T-helper 2 cell (primary cell): Measurements from ENCODE around the gene JMJD4.

ENCODE experiments used
- DNase-seq, 5 experiments: peaks; one replicate each; pipeline versions ENCODE4 v3.0.0 to v3.0.0-alpha.2; 2012 to 2022

JMJD4 gene

DNA sequence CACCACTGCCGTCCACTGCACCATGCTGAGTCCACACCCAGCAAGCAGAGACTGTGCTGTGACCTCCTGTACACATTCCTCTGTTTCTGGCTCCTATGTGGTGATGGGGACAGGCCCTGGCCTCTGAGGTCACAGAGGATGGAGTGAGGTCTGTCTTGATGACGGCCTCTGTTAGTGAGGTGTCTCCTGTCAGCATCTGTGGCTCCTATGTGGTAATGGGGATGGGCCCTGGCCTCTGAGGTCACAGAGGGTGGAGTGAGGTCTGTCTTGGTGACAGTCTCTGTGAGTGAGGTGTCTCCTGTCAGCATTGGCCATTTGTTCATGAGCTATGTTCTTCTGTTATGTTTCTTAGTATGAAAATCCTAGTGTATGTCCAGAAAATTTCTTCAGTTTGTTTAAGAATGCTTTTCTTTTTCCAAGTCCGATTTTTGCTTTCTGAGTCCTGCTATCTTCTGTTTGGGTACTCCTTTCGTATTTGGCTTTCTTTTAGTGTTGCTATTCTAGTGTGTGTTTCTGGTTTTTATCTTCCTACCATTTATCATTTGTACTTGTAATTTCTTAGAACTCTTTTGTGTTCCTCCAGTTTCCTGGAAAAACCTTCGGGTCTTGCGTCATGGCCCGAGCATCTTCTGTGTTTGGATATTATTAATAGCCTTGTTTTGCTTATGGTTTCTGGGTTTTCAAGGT lies 13.5 kb upstream of the JMJD4 start:
- DNase-seq = peak in 1 of 5 experiments; percentile 90

DNA sequence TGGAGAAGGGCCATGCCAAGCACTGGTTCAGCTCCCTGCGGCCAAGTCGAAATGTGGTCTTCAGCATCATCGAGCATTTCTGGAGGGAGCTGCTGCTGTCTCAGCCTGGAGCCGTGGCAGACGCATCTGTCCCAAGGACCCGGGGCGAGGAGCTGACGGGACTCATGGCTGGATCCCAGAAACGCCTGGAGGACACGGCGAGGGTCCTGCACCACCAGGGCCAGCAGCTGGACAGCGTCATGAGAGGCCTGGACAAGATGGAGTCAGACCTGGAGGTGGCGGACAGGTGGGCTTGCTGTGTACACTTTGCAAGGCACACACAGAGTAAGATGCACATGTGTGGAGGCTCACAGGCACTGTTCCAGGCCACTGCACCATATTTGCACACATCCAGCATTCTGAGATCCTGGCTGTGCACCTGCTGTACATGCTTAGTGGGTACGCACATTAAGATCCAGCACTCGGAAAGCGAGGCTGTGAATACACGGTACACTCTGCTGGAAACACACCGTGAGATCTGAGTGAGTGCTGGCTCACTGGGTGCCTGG lies 12.9 kb upstream of the JMJD4 start:
- DNase-seq = no peak

DNA sequence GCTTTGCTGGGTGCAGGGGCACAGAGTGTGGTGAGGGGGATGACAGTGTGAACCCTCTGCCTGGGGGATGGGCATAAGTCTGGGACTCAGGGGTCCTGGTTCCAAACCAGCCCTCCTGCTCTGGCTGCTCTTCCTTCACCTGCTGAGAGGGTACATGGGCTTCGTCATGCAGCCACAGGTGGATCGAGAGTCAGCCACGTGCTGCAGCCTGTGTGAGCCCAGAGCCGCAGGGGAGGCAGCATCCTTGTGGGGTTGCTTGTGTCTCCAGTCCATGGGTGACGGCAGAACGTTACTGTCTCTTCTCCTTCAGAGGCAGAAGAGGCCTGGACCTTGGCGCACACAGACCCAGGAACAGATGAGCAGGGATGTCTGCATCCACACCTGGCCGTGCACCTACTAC lies 12.3 kb upstream of the JMJD4 start:
- no peak for DNase-seq

DNA sequence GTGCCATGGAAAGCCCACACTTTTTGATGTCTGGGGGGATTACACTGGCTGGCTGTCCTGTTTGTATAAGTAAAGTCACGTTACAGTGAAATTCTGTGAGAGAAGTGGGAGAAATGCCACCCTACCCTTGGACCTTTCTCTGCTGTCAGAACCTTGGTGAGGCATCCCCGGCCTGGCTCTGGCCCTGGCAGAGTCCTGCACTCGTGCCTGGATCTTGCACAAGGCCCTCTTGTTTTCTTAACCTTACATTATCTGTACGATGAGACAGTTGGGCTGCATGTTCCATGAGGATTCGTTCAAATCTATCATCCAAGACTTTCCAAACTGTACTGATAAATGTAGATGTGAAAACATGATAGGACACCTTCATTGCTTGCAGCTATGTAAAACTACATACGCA lies 11.6 kb upstream of the JMJD4 start:
- DNase-seq = no peak

DNA sequence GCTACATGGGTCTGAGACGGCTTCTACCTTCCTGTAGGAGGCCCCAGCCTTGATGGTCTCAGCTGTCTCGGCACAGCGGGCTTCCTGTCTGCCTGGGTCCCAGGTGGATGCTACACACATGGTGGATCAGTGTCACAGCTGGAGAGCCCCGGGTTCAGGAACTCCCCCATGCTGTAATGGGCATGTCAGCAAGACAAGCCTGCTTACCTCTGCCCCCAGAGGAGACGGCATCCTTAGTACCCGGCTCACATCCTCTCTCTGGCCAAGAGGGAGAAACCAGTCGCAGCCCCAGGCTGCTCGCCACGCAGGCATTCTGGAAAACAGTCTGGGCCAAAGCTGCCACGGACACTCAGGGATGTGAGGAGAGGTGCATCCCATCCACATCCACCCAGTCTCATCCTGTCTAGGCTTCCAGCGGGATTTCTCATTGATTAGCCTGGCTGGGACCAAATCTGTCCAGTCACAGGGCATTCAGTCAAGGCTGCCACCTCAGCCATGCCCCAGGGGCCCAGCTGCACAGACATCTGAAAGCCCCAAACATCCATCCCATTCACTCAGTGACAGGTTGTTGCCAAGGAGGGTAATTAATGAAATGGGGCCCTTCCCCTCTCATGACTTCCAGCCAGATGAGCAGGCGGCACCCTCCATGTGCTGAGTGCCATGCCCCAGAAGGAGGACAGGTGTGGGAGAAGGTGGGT lies 10.6 kb upstream of the JMJD4 start:
- DNase-seq = no peak

DNA sequence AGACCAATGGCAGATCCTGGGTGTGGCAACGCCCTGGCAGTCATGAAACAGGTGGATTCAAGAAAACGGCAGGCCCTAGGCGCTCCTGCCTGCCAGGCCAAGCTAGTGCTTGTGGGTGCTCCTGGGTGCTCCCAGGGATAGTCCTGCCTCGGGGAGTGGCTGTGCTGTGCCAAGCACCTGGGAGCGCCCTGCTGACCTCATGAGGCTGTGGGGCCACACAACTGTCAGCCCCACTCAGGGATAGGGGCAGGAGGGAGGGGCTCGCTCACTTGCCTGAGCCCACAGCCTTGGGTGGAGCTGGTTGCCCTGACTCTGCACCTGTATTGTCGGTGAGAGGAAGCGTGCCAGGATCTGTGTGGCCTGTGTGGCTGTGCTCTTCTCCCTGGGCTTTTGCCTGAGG lies 9.6 kb upstream of the JMJD4 start:
- no peak for DNase-seq

DNA sequence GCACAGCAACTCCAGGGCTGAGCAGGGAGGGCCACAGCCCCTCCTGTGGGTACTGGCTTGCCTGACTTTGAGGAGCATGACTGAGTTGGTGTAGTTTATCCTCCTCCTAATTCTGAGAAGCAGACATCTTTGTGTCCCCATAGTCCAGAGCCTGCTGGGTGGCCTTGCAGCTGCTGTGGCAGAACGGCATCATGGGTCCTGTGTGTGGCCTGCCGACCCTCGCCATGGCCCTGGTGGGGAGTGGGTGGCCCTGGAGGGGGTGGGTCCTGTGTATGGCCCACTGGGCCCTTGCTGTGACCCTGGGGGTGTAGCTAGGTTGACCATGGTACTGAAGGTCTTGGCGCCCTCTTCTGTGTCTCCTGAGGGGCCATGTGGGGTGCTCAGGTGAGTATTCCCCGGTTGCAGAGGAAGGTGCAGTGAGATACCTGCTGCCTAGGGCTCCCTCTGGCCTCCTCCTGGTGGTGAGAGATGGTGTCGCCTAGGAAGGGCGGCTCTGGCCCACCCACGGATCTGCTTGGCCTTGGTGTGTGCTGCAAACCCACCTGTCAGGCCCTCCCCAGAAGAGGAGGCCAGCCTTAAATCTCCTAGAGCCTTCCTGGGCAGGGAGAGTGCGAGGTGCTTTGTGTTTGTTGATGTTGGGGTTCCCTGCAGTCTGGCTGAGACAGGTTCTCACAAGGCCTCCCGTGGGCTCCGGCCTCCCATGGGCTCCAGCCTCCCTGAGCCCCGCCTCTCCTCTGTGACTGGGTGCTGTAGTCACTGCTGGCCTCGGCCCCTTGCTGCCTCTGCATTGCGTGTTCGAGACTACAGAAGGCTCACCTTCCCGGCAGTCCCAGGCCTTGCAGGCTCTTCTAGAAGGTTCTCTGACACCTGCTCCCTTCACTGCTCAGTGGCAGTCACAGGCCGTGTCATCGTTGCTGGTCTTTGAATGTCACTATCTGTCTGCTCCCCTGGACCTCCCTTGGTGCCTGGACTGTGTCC lies 7.9 kb upstream of the JMJD4 start:
- no peak for DNase-seq

DNA sequence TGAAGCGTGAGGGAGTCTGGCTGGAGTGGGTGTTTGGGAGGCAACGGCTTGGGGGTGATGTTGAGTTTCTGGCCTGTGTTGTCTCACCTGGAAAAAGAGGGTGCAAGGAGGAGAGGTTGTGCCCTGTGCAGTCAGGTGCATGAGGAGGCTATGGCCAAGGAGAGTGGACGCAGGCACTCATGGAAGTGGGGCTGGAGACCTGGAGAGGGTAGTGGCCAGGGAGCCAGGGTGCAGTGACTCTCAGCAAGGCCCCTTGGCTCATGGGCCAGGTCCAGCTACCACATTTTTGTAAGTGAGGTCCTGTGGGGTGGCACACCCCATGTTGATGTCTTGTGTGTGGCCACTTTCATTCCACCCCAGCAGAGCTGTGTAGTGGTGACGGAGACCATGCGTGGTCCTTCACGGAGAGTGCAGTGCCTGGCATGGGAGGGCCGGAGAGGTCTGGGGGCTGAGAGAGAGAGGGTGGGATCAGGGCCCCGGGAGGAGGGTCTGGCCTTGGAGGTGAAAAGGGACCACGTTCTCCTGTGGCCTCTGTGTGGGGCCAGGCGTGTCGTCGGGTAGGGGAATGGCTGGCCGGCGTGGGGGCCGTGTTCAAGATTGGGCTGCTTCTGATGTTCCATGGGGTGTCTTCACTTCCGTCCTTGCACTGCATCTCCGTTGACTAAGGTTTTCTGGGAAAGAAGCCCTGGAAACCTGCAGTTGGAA lies 6.2 kb upstream of the JMJD4 start:
- DNase-seq = no peak

DNA sequence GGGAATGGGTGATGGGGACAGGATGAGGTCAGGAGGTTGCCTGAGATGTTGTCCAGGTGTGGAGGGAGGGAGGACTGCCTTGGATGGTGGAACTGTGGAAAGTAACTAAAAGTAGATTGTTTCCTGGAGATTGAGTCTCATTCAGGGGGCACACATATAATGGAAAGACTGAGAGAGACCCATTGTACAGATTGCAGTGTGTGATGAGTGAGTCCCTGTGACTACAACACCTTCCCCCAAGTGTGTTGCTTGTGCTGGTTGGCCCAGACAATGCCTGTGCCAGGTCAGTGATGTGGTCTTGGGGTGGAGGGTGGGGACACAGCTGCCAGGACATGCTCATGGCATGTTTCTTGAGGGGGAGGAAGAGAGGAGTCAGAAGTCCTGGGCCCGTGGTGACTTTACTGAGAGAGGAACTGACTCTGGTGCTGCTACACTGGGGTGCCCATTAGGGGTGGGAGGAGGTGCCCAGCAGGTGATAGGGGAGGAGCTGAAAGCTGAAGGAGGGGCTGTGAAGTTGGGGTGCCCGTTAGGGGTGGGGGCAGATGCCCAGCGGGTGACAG lies 5.4 kb upstream of the JMJD4 start:
- no peak for DNase-seq

DNA sequence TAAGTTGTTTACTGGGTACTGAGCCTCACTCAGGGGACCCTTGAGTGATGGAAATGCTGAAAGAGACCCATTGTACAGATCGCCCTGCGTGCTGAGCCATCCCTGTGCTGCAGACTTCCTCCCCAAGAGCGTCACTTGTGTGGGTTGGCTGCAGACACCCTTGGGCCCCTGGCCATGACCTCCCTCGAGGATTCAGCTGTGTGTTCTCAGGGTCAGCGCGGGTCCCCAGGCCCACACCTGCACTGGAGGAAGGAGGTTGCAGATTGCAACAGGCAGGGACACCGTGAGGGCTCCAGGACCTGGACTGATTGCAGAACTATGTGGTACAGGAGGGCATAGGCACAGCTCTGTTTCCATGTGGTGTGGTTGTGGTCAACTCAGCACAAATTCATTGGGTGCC lies 4.5 kb upstream of the JMJD4 start:
- no peak for DNase-seq

DNA sequence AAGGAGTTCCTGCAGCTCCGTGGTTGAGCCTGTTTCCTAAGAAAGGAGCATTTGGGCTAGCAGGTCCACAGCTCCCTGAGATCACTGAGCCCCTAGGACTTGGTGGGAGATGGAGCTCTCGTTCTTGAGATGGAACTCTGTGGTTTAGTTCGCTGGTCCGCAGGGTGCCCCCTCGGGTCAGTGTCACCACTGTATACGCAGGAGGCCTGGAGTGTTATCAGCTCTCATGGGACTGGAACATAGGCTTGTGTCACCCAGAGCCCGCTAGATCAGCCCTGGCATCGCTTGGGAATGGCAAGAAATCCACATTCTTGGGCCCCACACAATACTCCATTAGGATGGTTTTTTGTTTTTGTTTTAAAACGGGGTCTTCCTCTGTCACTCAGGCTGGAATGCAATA lies 3.7 kb upstream of the JMJD4 start:
- no peak for DNase-seq

DNA sequence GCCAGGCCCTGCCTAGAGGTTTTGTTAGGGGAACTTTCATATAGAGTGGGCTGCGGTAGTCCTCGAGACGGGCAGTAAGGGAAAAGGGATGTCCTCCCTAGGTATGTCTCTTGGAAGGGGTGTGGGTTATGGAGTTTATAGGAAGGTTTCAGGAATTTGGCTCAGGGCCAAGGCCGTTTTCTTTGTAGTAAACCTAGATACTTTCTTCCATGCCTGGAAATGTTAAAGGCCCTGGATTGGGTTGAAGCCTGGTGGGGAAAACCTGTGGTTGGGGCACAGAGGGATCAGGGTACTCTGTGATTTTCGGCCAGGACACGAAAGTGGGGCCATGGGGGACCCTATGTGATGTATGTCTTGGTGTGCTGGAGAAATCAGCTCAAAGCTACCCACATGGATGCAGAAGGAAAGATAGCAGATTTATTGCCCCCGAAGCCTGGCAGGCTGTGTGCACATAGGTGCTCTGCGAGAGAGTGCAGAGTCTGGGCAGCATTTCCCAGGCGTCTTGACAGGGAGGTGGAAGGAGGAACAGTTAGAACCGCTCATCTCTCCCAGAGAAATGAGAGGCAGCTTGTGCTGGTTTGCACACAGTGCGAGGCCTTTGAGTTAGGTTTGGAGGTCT lies 1.8 kb upstream of the JMJD4 start:
- no peak for DNase-seq

DNA sequence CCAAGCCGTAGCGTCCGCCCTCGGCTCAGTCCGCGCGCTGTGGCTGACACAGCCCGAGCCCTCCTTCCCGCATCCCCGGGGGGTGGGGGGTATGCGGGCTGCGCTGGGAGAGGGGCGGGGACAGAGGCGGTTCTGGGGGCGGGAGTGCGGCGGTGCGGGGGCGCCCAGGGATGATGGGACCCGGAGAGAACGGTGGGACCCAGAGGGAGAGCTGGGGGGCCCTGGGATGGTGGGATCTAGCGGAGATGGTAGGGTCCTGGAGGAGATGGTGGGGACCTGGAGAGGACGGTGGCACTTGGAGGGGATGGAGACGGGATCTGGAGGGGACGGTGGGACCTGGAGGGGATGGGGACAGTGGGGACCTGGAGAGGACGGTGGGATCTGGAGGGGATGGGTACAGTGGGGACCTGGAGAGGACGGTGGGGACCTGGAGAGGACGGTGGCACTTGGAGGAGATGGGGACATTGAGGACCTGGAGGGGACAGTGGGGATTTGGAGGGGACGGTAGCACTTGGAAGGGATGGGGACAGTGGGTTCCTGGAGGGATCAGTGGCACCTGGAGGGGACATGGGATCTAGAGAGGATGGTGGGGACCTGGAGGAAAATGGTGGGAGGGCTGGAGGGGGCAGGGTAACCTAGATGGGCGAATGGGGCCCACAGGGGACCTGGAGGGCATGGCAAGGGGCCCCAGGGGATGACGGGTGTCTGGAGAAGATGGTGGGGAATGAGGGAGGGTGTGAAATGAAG lies 610 bp upstream of the JMJD4 start:
- no peak for DNase-seq

DNA sequence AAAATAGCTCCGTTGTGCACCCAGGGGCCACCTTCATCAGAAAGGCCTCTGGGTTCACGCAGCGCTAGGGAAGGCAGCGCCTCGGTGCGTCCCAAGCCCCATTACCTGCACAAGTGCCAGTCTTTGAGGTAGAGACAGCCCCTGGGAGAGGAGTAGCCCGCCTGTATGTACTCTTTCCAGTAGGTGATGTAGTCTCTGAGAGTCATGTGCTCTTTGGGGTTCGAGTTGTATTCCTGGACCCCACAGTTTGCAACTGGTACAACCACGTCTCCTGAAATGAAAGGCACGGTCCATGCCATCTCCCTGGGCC lies 601 bp downstream of the JMJD4 start:
- peak in 1 of 5 experiments; percentile 29 for DNase-seq

DNA sequence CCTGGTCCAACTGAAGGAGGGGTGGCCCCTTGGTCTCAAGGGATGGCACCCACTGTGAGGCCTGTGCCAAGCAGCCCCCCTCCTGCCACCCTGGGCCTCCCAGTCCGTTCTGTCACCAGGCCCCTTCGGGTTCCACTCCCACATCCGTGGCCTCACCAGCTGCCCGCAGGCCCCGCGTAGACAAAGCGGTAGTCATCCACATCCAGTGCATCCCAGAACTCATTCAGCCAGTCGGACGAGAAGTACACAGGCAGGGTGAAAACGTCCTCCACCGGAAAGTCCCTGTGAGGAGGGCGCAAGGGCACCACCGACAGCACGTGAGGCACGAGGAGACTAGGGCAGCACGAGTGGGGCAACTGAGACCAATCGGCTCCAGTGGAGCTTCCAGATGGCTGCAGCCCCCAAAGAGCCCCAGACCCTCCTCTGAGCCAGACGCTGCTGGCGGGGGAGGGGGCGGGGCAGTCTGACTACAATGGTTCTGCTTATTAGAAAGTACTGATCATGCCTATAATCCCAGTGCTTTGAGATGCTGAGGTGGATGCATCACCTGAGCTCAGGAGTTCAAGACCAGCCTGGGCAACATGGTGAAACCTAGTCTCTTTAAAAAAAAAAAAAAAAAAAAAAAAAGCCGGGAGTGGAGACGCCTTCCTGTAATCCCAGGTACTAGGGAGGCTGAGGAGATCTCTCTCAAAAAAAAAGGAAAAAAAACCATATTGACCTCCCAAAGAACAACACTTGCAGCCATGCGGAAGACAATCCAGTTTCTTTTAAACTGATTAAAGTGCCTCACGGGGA lies 1.2 kb downstream of the JMJD4 start:
- DNase-seq = no peak

DNA sequence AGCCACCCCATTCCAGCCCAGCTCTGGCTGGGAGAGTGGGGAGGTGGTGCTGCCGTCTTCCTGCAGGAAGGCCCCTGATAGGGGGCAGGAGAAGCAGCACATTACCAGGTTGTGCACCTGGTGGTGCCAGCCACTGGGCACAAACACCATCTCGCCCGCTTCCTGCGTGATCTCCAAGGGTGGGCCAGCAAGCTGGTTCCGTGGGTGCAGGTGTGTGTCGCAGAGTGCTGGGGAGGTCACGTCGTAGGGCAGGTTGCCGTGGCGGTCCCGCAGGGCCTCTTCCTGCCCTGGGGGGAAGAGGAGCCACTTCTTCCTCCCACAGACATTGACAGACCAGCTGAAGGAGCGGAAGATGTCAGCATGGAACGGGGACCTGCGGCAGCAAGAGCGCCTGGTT lies 1.8 kb downstream of the JMJD4 start:
- no peak for DNase-seq

DNA sequence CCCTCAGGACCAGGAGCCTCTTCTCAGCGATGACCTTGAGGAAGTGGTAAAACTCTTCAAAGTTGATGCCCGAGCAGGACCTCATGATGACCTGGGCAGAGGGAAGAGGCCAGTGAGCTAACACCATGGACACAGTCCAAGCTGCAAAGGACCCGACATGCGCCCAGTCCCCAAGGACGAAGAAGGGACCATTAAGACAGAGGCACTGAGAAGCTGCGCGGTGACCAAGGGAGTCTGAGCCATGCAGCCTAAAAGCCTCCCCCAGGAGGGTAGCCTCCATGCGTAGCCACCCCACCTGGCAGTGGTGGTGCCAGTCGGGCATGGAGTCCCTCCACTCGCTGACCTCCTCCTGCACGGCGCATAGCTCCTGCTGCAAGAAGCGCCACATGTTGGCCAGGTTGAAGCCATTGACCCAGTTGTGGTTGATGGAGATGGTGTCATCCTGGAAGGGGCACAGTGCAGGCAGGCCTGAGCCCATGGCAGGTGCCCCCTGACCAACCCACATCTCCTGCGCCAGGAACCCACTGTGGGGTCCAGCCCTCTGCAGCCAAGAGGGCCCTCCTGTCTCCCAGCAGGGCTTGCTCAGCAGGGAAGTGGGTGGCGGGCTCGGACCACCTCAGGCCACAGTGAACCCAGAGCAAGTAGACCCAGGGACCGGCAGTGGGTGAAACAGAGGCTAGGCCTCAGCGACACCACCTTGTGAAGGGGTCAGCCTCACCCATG lies 2.4 kb downstream of the JMJD4 start:
- no peak for DNase-seq

DNA sequence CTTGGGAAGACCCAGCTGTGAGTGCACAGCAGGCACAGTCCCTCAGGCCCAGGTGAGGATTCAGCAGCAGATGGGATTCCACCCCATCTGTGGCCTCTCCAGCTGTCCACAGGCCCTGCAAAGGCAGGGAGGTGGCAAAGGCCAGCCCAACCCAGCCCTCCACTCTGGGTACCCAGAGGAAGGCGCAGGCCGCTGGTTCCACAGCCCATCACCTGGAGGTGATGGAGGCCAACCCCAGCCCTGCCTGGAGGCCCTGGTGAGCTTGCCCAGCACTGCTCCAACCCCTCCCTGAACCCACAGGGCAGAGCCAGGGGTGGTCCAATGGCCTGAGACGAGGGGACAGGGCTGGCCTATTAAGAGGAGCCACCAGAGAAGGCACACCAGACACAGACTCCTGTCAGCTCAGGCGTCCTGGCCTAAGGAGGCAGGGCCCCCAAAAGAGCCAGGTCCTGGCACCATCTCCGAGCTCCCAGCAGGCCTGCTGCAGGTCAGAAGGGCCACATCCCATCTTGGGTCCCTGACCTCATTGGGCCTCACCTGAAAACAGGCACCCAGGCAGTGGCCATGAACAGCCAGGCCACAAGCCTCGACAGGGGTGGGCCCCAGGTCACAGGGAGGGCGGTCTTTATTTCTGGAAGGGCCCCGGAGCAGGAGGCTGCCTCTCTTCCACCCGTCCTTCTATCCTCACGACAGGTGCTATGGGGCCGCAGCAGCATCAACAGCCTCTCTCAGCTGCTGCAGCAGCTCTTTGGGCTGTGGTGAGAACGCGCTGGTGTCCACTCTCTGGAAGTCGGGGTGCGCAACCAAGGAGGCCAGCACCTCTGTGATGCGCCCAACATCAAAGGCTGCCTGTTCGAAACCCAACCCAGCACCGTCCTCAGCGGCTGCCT lies 3.2 kb downstream of the JMJD4 start:
- DNase-seq = no peak
